SK-N-SH (cell line): ENCODE measurements around the gene REV1. TPM values are rescaled to one million over a fixed set of nuclear protein-coding genes. Genes with fewer than 3 reads are reported as not detected.

ENCODE experiments used
- CTCF ChIA-PET: fragments of 300-600, 350-600 bp; formaldehyde crosslinking; extraction: SDS; loops from one replicate; lab custom pipeline; 2021; lab: Yijun Ruan, JAX
- POLR2A ChIA-PET: fragments of 350-600 bp; sonication (Branson Sonifier 250); formaldehyde crosslinking; extraction: SDS; loops from one replicate; lab custom pipeline; 2020; ENCODE audit warnings: antibody characterized with exemption, inconsistent platforms; lab: Yijun Ruan, JAX
- DNase-seq: peaks from one replicate; pipeline ENCODE4 v3.0.0; 2012
- H2AFZ ChIP-seq: fragments of 200-600 bp; sonication (generic); 2 replicates; pipeline ENCODE4 v1.8.1; 2016; ENCODE audit warnings: antibody characterized with exemption, mild to moderate bottlenecking, low read depth
- H3F3A ChIP-seq: fragments of 200-600 bp; sonication (generic); replicated peaks from 2 replicates; pipeline ENCODE3; 2016; ENCODE audit warnings: antibody characterized with exemption, mild to moderate bottlenecking; ENCODE audit not compliant: insufficient read depth
- H3K27ac ChIP-seq, 2 experiments: fragments of 200-500 bp in 1 of 2; fragments of 200-600 bp in 1 of 2; sonication (Bioruptor generic) in 1 of 2; sonication (generic), shearing (Covaris generic) in 1 of 2; 2 replicates each; pipeline versions ENCODE4 v1.5.1 to v1.6.1; 2014 to 2016; ENCODE audit warnings: low read depth in 2 of 2, inconsistent platforms in 1 of 2, low read length in 1 of 2, mild to moderate bottlenecking in 1 of 2, mixed read lengths in 1 of 2
- H3K27me3 ChIP-seq: fragments of 200-600 bp; sonication (generic), shearing (Covaris generic); 2 replicates; pipeline ENCODE4 v1.6.1; 2016; ENCODE audit warnings: mixed run types; ENCODE audit not compliant: insufficient read depth
- H3K36me3 ChIP-seq, 2 experiments: fragments of 200-500 bp in 1 of 2; fragments of 200-600 bp in 1 of 2; sonication (Bioruptor generic) in 1 of 2; sonication (generic) in 1 of 2; replicated peaks in 1 of 2; 2 replicates each; pipeline versions ENCODE3 to v1.5.1; 2014 to 2016; ENCODE audit warnings: low read length in 1 of 2, mild to moderate bottlenecking in 1 of 2; ENCODE audit not compliant: insufficient read depth in 2 of 2, control insufficient read depth in 1 of 2
- H3K4me1 ChIP-seq, 2 experiments: fragments of 200-500 bp in 1 of 2; fragments of 200-600 bp in 1 of 2; sonication (Bioruptor generic) in 1 of 2; sonication (generic), shearing (Covaris generic) in 1 of 2; 2 replicates each; pipeline versions ENCODE4 v1.5.1 to v1.6.1; 2014 to 2016; ENCODE audit warnings: low read depth in 1 of 2, low read length in 1 of 2, mixed run types in 1 of 2; ENCODE audit not compliant: insufficient read depth in 2 of 2, control insufficient read depth in 1 of 2
- H3K4me2 ChIP-seq: fragments of 200-600 bp; sonication (generic), shearing (Covaris generic); 2 replicates; pipeline ENCODE4 v1.6.1; 2017; ENCODE audit warnings: mixed run types
- H3K4me3 ChIP-seq, 2 experiments: fragments of 200-500 bp in 1 of 2; fragments of 200-600 bp in 1 of 2; sonication (Bioruptor generic) in 1 of 2; sonication (generic), shearing (Covaris generic) in 1 of 2; 2 replicates each; pipeline versions ENCODE4 v1.5.1 to v1.8.1; 2014 to 2016; ENCODE audit warnings: low read depth in 2 of 2, inconsistent platforms in 1 of 2, low read length in 1 of 2, mild to moderate bottlenecking in 1 of 2, mixed read lengths in 1 of 2, moderate library complexity in 1 of 2
- H3K79me2 ChIP-seq: fragments of 200-600 bp; sonication (generic); 2 replicates; pipeline ENCODE4 v1.8.1; 2017; ENCODE audit warnings: mild to moderate bottlenecking; ENCODE audit not compliant: insufficient read depth
- H3K9ac ChIP-seq: fragments of 200-600 bp; sonication (generic); 2 replicates; pipeline ENCODE4 v1.6.1; 2017; ENCODE audit warnings: mixed run types
- H3K9me2 ChIP-seq: fragments of 200-600 bp; sonication (generic); 2 replicates; pipeline ENCODE4 v1.6.1; 2017; ENCODE audit warnings: mixed run types
- H3K9me3 ChIP-seq: fragments of 200-600 bp; sonication (generic); 2 replicates; pipeline ENCODE4 v1.6.1; 2017; ENCODE audit warnings: mixed run types, mild to moderate bottlenecking, moderate library complexity
- H4K20me1 ChIP-seq: fragments of 200-600 bp; sonication (generic); 2 replicates; pipeline ENCODE4 v1.6.1; 2017; ENCODE audit warnings: mild to moderate bottlenecking, mixed run types; ENCODE audit not compliant: insufficient read depth
- CHD2 ChIP-seq: fragments of 150-350 bp; IDR thresholded peaks from 2 replicates; pipeline ENCODE4 v1.6.1; 2018; ENCODE audit warnings: low read length; ENCODE audit not compliant: partially characterized antibody
- CTCF ChIP-seq: fragments of 200-600 bp; sonication (generic); IDR thresholded peaks from 2 replicates; pipeline ENCODE4 v1.6.1; 2017; ENCODE audit warnings: antibody characterized with exemption, mild to moderate bottlenecking, moderate library complexity
- GATA2 ChIP-seq: sonication (generic); formaldehyde crosslinking; IDR thresholded peaks from 2 replicates; pipeline ENCODE4 v1.5.0; 2020; ENCODE audit warnings: mild to moderate bottlenecking, missing genetic modification reagents
- JUND ChIP-seq: IDR thresholded peaks from 2 replicates; pipeline ENCODE4 v1.4.0; 2012
- MAX ChIP-seq: IDR thresholded peaks from 2 replicates; pipeline ENCODE4 v1.4.0; 2012; ENCODE audit warnings: low read depth
- MEF2A ChIP-seq: IDR thresholded peaks from 2 replicates; pipeline ENCODE4 v1.4.0; 2012; ENCODE audit warnings: low read depth, borderline replicate concordance
- NRF1 ChIP-seq: IDR thresholded peaks from 2 replicates; pipeline ENCODE4 v1.6.1; 2012; ENCODE audit warnings: low read depth, mild to moderate bottlenecking, low read length
- PBX3 ChIP-seq: IDR thresholded peaks from 2 replicates; pipeline ENCODE4; 2012
- RCOR1 ChIP-seq: fragments of 150-350 bp; IDR thresholded peaks from 2 replicates; pipeline ENCODE4 v1.6.1; 2017; ENCODE audit warnings: antibody characterized with exemption, low read length
- TAF1 ChIP-seq: IDR thresholded peaks from 2 replicates; pipeline ENCODE4 v1.6.1; 2012; ENCODE audit warnings: low read depth, mild to moderate bottlenecking, low read length, moderate library complexity, borderline replicate concordance
- TEAD4 ChIP-seq: IDR thresholded peaks from 2 replicates; pipeline ENCODE4 v1.4.0; 2012; ENCODE audit warnings: mild to moderate bottlenecking, borderline replicate concordance; ENCODE audit not compliant: insufficient read depth
- USF1 ChIP-seq: IDR thresholded peaks from 2 replicates; pipeline ENCODE4 v1.4.0; 2012; ENCODE audit warnings: low read depth, borderline replicate concordance
- USF2 ChIP-seq: fragments of 150-350 bp; IDR thresholded peaks from 2 replicates; pipeline ENCODE4 v1.6.1; 2017; ENCODE audit warnings: antibody characterized with exemption, low read length, low read depth, borderline replicate concordance
- WGBS: methylation state at CpG from one replicate; pipeline ENCODE4 v1.1.6; 2017; ENCODE audit warnings: low lambda C conversion rate; 5-methylcytosine and 5-hydroxymethylcytosine counted together
- polyA plus RNA-seq, 3 experiments: library from polyadenylated mRNA; depleted of rRNA; stranded (reverse); fragments of >200 nt; gene quantifications; 2 replicates each; pipeline ENCODE4 v1.2.3, GENCODE V29; 2012

Gene REV1
- polyA plus RNA-seq, 1 of the 3 experiments (the other 2 are of a cell fraction), result 15.9 TPM

- TF ChIP-seq GATA2 (CRISPR knock-in tag) (no peak), MAX (no peak)
Observed at GRCh38 chr2:99520813-99521212, 31.0 kb upstream of the REV1 start (continued).

- no peaks in the 10 kb centered on the region for H3K79me2 ChIP-seq
- no peak for DNase-seq
Observed at GRCh38 chr2:99520195-99520594, 30.4 kb upstream of the REV1 start.

More at GRCh38 chr2:99520195-99520594, 30.4 kb upstream of the REV1 start:
- Histone ChIP-seq H3K4me1 (peaks cover 0 to 3% of the 10 kb centered on the region in 2 experiments; a peak in 1 of 4 replicates), H3F3A (no peaks in the 10 kb centered on the region), H2AFZ (no peak overlapping the region), H3K9me2 (no peaks in the 10 kb centered on the region), H3K36me3 (no peaks in the 10 kb centered on the region), H3K4me3 (no peak overlapping the region), H3K9ac (no peak overlapping the region), H3K27ac (no peak overlapping the region), H3K27me3 (no peaks in the 10 kb centered on the region), H3K4me2 (no peak overlapping the region), H3K9me3 (no peaks in the 10 kb centered on the region), H4K20me1 (no peaks in the 10 kb centered on the region)
- ChIA-PET CTCF (no interaction called here), POLR2A (no interaction called here)
- no peak for TF ChIP-seq NRF1
- no peak for TF ChIP-seq PBX3
- TF ChIP-seq RCOR1, result no peak
- TF ChIP-seq MAX, result no peak
- TF ChIP-seq CTCF, result no peak
- TF ChIP-seq TEAD4, result no peak
- no peak for TF ChIP-seq USF2
- TF ChIP-seq MEF2A, result no peak
- TF ChIP-seq CHD2, result no peak
- TF ChIP-seq GATA2 (CRISPR knock-in tag), result no peak
- TF ChIP-seq USF1, result no peak
- TF ChIP-seq TAF1, result no peak
- no peak for TF ChIP-seq JUND
- 70% methylated on average over 4 of the region's 4 CpGs for WGBS
